NT2/D1 (cell line): ENCODE measurements around the gene ISOC2.
"Not testable (repeated sequence)": the region's sequence is repeated elsewhere in the genome, so short reads cannot be mapped to it uniquely, and the experiment has no call there.

ENCODE experiments used
- DNase-seq: peaks from one replicate; pipeline ENCODE4 v3.0.0-alpha.2; 2011; ENCODE audit warnings: low read depth, low spot score
- H3K27me3 ChIP-seq: 2 replicates; pipeline ENCODE4 v1.6.0; 2011; ENCODE audit warnings: mild to moderate bottlenecking; ENCODE audit not compliant: insufficient read length, insufficient read depth
- H3K36me3 ChIP-seq: 2 replicates; pipeline ENCODE4 v1.6.1; 2011; ENCODE audit warnings: mild to moderate bottlenecking, low read length, mixed read lengths; ENCODE audit not compliant: insufficient read depth, insufficient read length
- H3K4me1 ChIP-seq: 2 replicates; pipeline ENCODE4 v1.5.1; 2011; ENCODE audit not compliant: insufficient read depth, insufficient read length
- H3K4me3 ChIP-seq: 2 replicates; pipeline ENCODE4 v1.5.1; 2011; ENCODE audit warnings: low read depth; ENCODE audit not compliant: insufficient read length
- H3K9ac ChIP-seq: 2 replicates; pipeline ENCODE4 v1.6.0; 2011; ENCODE audit warnings: low read depth; ENCODE audit not compliant: insufficient read length
- H3K9me3 ChIP-seq: 2 replicates; pipeline ENCODE4 v1.5.1; 2011; ENCODE audit warnings: mild to moderate bottlenecking, low read length; ENCODE audit not compliant: insufficient read depth
- SUZ12 ChIP-seq: IDR thresholded peaks from 2 replicates; pipeline ENCODE4 v1.6.1; 2011; ENCODE audit not compliant: insufficient read length, insufficient read depth; ENCODE audit errors: extremely low read depth
- YY1 ChIP-seq: IDR thresholded peaks from 2 replicates; pipeline ENCODE4 v1.6.1; 2011; ENCODE audit not compliant: insufficient read length, insufficient read depth
- ZNF274 ChIP-seq: IDR thresholded peaks from 2 replicates; pipeline ENCODE4 v1.6.1; 2011; ENCODE audit warnings: mild to moderate bottlenecking, low read depth, low read length

ISOC2 gene

GRCh38 chr19:55451965-55452748 lies 9.3 kb downstream of the ISOC2 start:
- H3K36me3 ChIP-seq = no peaks in the 10 kb centered on the region
- no peak for TF ChIP-seq ZNF274
- TF ChIP-seq SUZ12 = peak; percentile 67
- no peaks in the 10 kb centered on the region for H3K9me3 ChIP-seq
- DNase-seq = no peak
- H3K4me1 ChIP-seq = no peaks in the 10 kb centered on the region
- no peak overlapping the region for H3K9ac ChIP-seq
- peaks cover 61% of the 10 kb centered on the region for H3K27me3 ChIP-seq
- no peak overlapping the region for H3K4me3 ChIP-seq

GRCh38 chr19:55451163-55451964 lies 10.1 kb downstream of the ISOC2 start:
- Histone ChIP-seq H3K4me1 (no peaks in the 10 kb centered on the region), H3K9ac (peak overlapping the region; percentile 56), H3K4me3 (peak overlapping the region; percentile 37), H3K36me3 (no peaks in the 10 kb centered on the region), H3K9me3 (no peaks in the 10 kb centered on the region), H3K27me3 (peaks cover 69% of the 10 kb centered on the region)
- no peak for DNase-seq
- peak; percentile 89 for TF ChIP-seq SUZ12
- no peak for TF ChIP-seq YY1

GRCh38 chr19:55449469-55449868 lies 12.0 kb downstream of the ISOC2 start:
- Histone ChIP-seq H3K27me3 (peaks cover 87% of the 10 kb centered on the region), H3K4me1 (no peaks in the 10 kb centered on the region), H3K9ac (no peak overlapping the region), H3K36me3 (no peaks in the 10 kb centered on the region), H3K9me3 (no peaks in the 10 kb centered on the region), H3K4me3 (no peak overlapping the region)
- DNase-seq = no peak
- TF ChIP-seq ZNF274 (no peak), YY1 (no peak), SUZ12 (no peak)

GRCh38 chr19:55448175-55448490 lies 13.3 kb downstream of the ISOC2 start:
- not testable (repeated sequence) for H3K9me3 ChIP-seq, H3K4me1 ChIP-seq, H3K4me3 ChIP-seq, H3K9ac ChIP-seq, DNase-seq, H3K36me3 ChIP-seq
- H3K27me3 ChIP-seq = peaks cover 93% of the 10 kb centered on the region

GRCh38 chr19:55447421-55448174 lies 13.8 kb downstream of the ISOC2 start:
- no peak for DNase-seq
- Histone ChIP-seq H3K9ac (no peak overlapping the region), H3K27me3 (peaks cover 94% of the 10 kb centered on the region)

GRCh38 chr19:55446060-55446459 lies 15.4 kb downstream of the ISOC2 start:
- no peak for DNase-seq
- TF ChIP-seq YY1 (no peak), ZNF274 (no peak), SUZ12 (no peak)
- Histone ChIP-seq H3K4me1 (no peaks in the 10 kb centered on the region), H3K4me3 (no peak overlapping the region), H3K9me3 (no peaks in the 10 kb centered on the region), H3K27me3 (peaks cover 95% of the 10 kb centered on the region), H3K36me3 (no peaks in the 10 kb centered on the region), H3K9ac (no peak overlapping the region)

More at GRCh38 chr19:55447421-55448174, 13.8 kb downstream of the ISOC2 start:
- H3K9me3 ChIP-seq = no peaks in the 10 kb centered on the region
- no peaks in the 10 kb centered on the region for H3K4me1 ChIP-seq
- H3K36me3 ChIP-seq = no peaks in the 10 kb centered on the region
- no peak overlapping the region for H3K4me3 ChIP-seq
- TF ChIP-seq ZNF274 (no peak), YY1 (no peak), SUZ12 (no peak)

- no peak for TF ChIP-seq YY1
- TF ChIP-seq ZNF274 = no peak
- no peak for TF ChIP-seq SUZ12
- no peak overlapping the region for H3K4me3 ChIP-seq
- H3K9me3 ChIP-seq = no peaks in the 10 kb centered on the region
- no peak for DNase-seq
- peaks cover 97% of the 10 kb centered on the region for H3K27me3 ChIP-seq
- H3K9ac ChIP-seq = no peak overlapping the region
- H3K36me3 ChIP-seq = no peaks in the 10 kb centered on the region
- peaks cover 3% of the 10 kb centered on the region for H3K4me1 ChIP-seq
Observed at GRCh38 chr19:55444646-55445045, 16.8 kb downstream of the ISOC2 start.
